Fibroblast of skin of right quadriceps (primary cell): ENCODE data around the gene RNGTT.
A peak's percentile ranks its signal among the peaks of the same experiment; 100 is the strongest.

Experiments
- DNase-seq: peaks from one replicate; pipeline ENCODE4 v3.0.0-alpha.2; 2013

Gene RNGTT

GRCh38 chr6:88641178-88641903 lies 322.1 kb downstream of the RNGTT start:
- peak; percentile 38 for DNase-seq

- no peak for DNase-seq
These were observed 325.5 kb downstream of the RNGTT start for GRCh38 chr6:88637761-88638545.

- DNase-seq, result no peak
These were observed 326.5 kb downstream of the RNGTT start for GRCh38 chr6:88636871-88637270.

- DNase-seq, result no peak
These were observed 329.6 kb downstream of the RNGTT start for GRCh38 chr6:88633782-88634181.

- DNase-seq, result no peak
These were observed 331.6 kb downstream of the RNGTT start for GRCh38 chr6:88631830-88632229.

- no peak for DNase-seq
These were observed 333.5 kb downstream of the RNGTT start for GRCh38 chr6:88629838-88630494.

- DNase-seq, result peak; percentile 2
These were observed 337.0 kb downstream of the RNGTT start for GRCh38 chr6:88626460-88626859.

- DNase-seq, result no peak
These were observed 339.9 kb downstream of the RNGTT start for GRCh38 chr6:88623531-88623930.

- DNase-seq, result no peak
These were observed 343.5 kb downstream of the RNGTT start for GRCh38 chr6:88619951-88620350.

- DNase-seq, result no peak
These were observed 347.0 kb downstream of the RNGTT start for GRCh38 chr6:88616380-88616779.

- no peak for DNase-seq
These were observed 349.0 kb downstream of the RNGTT start for GRCh38 chr6:88614316-88614877.

GRCh38 chr6:88612631-88613030 lies 350.8 kb downstream of the RNGTT start:
- no peak for DNase-seq

- DNase-seq, result no peak
These were observed 351.7 kb downstream of the RNGTT start for GRCh38 chr6:88611721-88612120.

- no peak for DNase-seq
These were observed 353.4 kb downstream of the RNGTT start for GRCh38 chr6:88609983-88610382.

- no peak for DNase-seq
These were observed 358.1 kb downstream of the RNGTT start for GRCh38 chr6:88605271-88605670.

- DNase-seq, result no peak
These were observed 363.8 kb downstream of the RNGTT start for GRCh38 chr6:88599571-88599970.

- DNase-seq, result no peak
These were observed 366.6 kb downstream of the RNGTT start for GRCh38 chr6:88596801-88597200.

GRCh38 chr6:88588938-88589337 lies 374.5 kb downstream of the RNGTT start:
- DNase-seq, result no peak

GRCh38 chr6:88587150-88587520 lies 376.3 kb downstream of the RNGTT start:
- DNase-seq, result no peak

- no peak for DNase-seq
These were observed 376.9 kb downstream of the RNGTT start for GRCh38 chr6:88586371-88587149.

GRCh38 chr6:88585276-88585692 lies 378.1 kb downstream of the RNGTT start:
- no peak for DNase-seq

- DNase-seq, result no peak
These were observed 378.7 kb downstream of the RNGTT start for GRCh38 chr6:88584581-88585275.
